Effector memory CD8-positive, alpha-beta T cell (primary cell): Measurements from ENCODE around the gene DENND5B.
"Not testable (repeated sequence)": the region's sequence is repeated elsewhere in the genome, so short reads cannot be mapped to it uniquely, and the experiment has no call there.

Source experiments
- ATAC-seq: fragments of 150-1000 bp; cut with Tn5 transposase; replicated peaks from 2 replicates; pipeline ENCODE4 v1.10.0; 2021; ENCODE audit warnings: mild to moderate bottlenecking, moderate library complexity
- DNase-seq, 3 experiments: peaks; one replicate each; pipeline ENCODE4 v3.0.0; 2021
- H3K27ac Mint-ChIP-seq, 2 donors: one replicate each; pipeline ENCODE4 v1.8.0; 2022; ENCODE audit warnings: mild to moderate bottlenecking in 2 of 2, mixed read lengths in 2 of 2, moderate library complexity in 2 of 2
- H3K27me3 Mint-ChIP-seq, 2 donors: one replicate each; pipeline ENCODE4 v1.8.0; 2022; ENCODE audit warnings: mixed read lengths in 2 of 2
- H3K36me3 Mint-ChIP-seq: one replicate; pipeline ENCODE4 v1.8.0; 2022; ENCODE audit warnings: mild to moderate bottlenecking, moderate library complexity, mixed read lengths; ENCODE audit not compliant: insufficient read depth
- H3K4me1 Mint-ChIP-seq, 2 donors: one replicate each; pipeline ENCODE4 v1.8.0; 2022; ENCODE audit warnings: low read depth in 2 of 2, mixed read lengths in 2 of 2
- H3K4me3 Mint-ChIP-seq, 2 donors: one replicate each; pipeline ENCODE4 v1.8.0; 2022; ENCODE audit warnings: mild to moderate bottlenecking in 2 of 2, mixed read lengths in 2 of 2, moderate library complexity in 2 of 2
- H3K9me3 Mint-ChIP-seq, 2 donors: one replicate each; pipeline ENCODE4 v1.8.0; 2022; ENCODE audit warnings: mixed read lengths in 2 of 2

Gene DENND5B

GRCh38 chr12:31585271-31585670 lies 5.7 kb downstream of the DENND5B start:
- Mint-ChIP-seq H3K4me3 (no peak overlapping the region), H3K4me1 (peaks cover 4% of the 10 kb centered on the region in 2 donors), H3K27ac (no peak overlapping the region), H3K27me3 (peaks cover 53 to 68% of the 10 kb centered on the region in 2 donors), H3K9me3 (no peaks in the 10 kb centered on the region), H3K36me3 (no peaks in the 10 kb centered on the region)
- ATAC-seq (no peak), DNase-seq (no peak)

- peaks cover 3 to 4% of the 10 kb centered on the region in 2 donors for H3K4me1 Mint-ChIP-seq
- no peak overlapping the region for H3K4me3 Mint-ChIP-seq
- H3K9me3 Mint-ChIP-seq, result no peaks in the 10 kb centered on the region
- DNase-seq (no peak), ATAC-seq (no peak)
- no peak overlapping the region for H3K27ac Mint-ChIP-seq
- H3K27me3 Mint-ChIP-seq, result peaks cover 51 to 65% of the 10 kb centered on the region in 2 donors
- no peaks in the 10 kb centered on the region for H3K36me3 Mint-ChIP-seq
Observed at GRCh38 chr12:31584782-31585181, 6.2 kb downstream of the DENND5B start.

GRCh38 chr12:31583878-31584277 lies 7.1 kb downstream of the DENND5B start:
- Mint-ChIP-seq H3K4me1 (no peaks in the 10 kb centered on the region), H3K27ac (no peak overlapping the region)

GRCh38 chr12:31582155-31582554 lies 8.8 kb downstream of the DENND5B start:
- Mint-ChIP-seq H3K27ac (no peak overlapping the region), H3K27me3 (peaks cover 29 to 40% of the 10 kb centered on the region in 2 donors), H3K36me3 (no peaks in the 10 kb centered on the region), H3K4me3 (no peak overlapping the region), H3K4me1 (no peaks in the 10 kb centered on the region), H3K9me3 (no peaks in the 10 kb centered on the region)
- DNase-seq (no peak), ATAC-seq (no peak)

More at GRCh38 chr12:31583878-31584277, 7.1 kb downstream of the DENND5B start:
- Mint-ChIP-seq H3K4me3 (no peak overlapping the region), H3K27me3 (peaks cover 42 to 56% of the 10 kb centered on the region in 2 donors), H3K36me3 (no peaks in the 10 kb centered on the region), H3K9me3 (no peaks in the 10 kb centered on the region)
- no peak for DNase-seq
- no peak for ATAC-seq

- DNase-seq, result no peak
- H3K4me3 Mint-ChIP-seq, result no peak overlapping the region
Observed at GRCh38 chr12:31578632-31579031, 12.3 kb downstream of the DENND5B start.

GRCh38 chr12:31574803-31575575 lies 15.9 kb downstream of the DENND5B start:
- Mint-ChIP-seq H3K4me1 (no peaks in the 10 kb centered on the region), H3K27me3 (peaks cover 23 to 24% of the 10 kb centered on the region in 2 donors), H3K36me3 (peaks cover 3% of the 10 kb centered on the region), H3K4me3 (no peak overlapping the region), H3K9me3 (no peaks in the 10 kb centered on the region), H3K27ac (no peak overlapping the region)
- DNase-seq (no peak), ATAC-seq (no peak)

More at GRCh38 chr12:31578632-31579031, 12.3 kb downstream of the DENND5B start:
- Mint-ChIP-seq H3K27ac (no peak overlapping the region), H3K36me3 (peaks cover 3% of the 10 kb centered on the region), H3K27me3 (peaks cover 19 to 21% of the 10 kb centered on the region in 2 donors), H3K9me3 (no peaks in the 10 kb centered on the region), H3K4me1 (no peaks in the 10 kb centered on the region)
- ATAC-seq, result no peak

GRCh38 chr12:31574367-31574766 lies 16.6 kb downstream of the DENND5B start:
- not testable (repeated sequence) for H3K4me1 Mint-ChIP-seq, H3K27ac Mint-ChIP-seq, H3K36me3 Mint-ChIP-seq, DNase-seq, H3K4me3 Mint-ChIP-seq, ATAC-seq, H3K9me3 Mint-ChIP-seq
- peaks cover 24 to 26% of the 10 kb centered on the region in 2 donors for H3K27me3 Mint-ChIP-seq

- Mint-ChIP-seq H3K27ac (no peak overlapping the region), H3K4me1 (no peaks in the 10 kb centered on the region), H3K27me3 (peaks cover 33 to 38% of the 10 kb centered on the region in 2 donors), H3K4me3 (no peak overlapping the region), H3K36me3 (peaks cover 3% of the 10 kb centered on the region), H3K9me3 (no peaks in the 10 kb centered on the region)
- DNase-seq (no peak), ATAC-seq (no peak)
Observed at GRCh38 chr12:31572900-31573600, 17.9 kb downstream of the DENND5B start.

GRCh38 chr12:31570880-31571279 lies 20.1 kb downstream of the DENND5B start:
- ATAC-seq, result no peak
- no peak overlapping the region for H3K4me3 Mint-ChIP-seq
- H3K27ac Mint-ChIP-seq, result no peak overlapping the region
- no peak for DNase-seq
- H3K4me1 Mint-ChIP-seq, result no peaks in the 10 kb centered on the region
- peaks cover 36 to 48% of the 10 kb centered on the region in 2 donors for H3K27me3 Mint-ChIP-seq
- H3K9me3 Mint-ChIP-seq, result no peaks in the 10 kb centered on the region
- no peaks in the 10 kb centered on the region for H3K36me3 Mint-ChIP-seq

- H3K27me3 Mint-ChIP-seq, result peaks cover 37 to 49% of the 10 kb centered on the region in 2 donors
Observed at GRCh38 chr12:31569517-31569916, 21.4 kb downstream of the DENND5B start.

GRCh38 chr12:31568498-31568897 lies 22.4 kb downstream of the DENND5B start:
- no peaks in the 10 kb centered on the region for H3K4me1 Mint-ChIP-seq
- no peak overlapping the region for H3K4me3 Mint-ChIP-seq
- no peaks in the 10 kb centered on the region for H3K9me3 Mint-ChIP-seq
- no peak for ATAC-seq
- H3K27ac Mint-ChIP-seq, result no peak overlapping the region
- H3K27me3 Mint-ChIP-seq, result peaks cover 32 to 49% of the 10 kb centered on the region in 2 donors
- no peaks in the 10 kb centered on the region for H3K36me3 Mint-ChIP-seq
- no peak for DNase-seq

More at GRCh38 chr12:31569517-31569916, 21.4 kb downstream of the DENND5B start:
- not testable (repeated sequence) for H3K4me3 Mint-ChIP-seq, DNase-seq, H3K36me3 Mint-ChIP-seq, H3K9me3 Mint-ChIP-seq, H3K4me1 Mint-ChIP-seq, ATAC-seq, H3K27ac Mint-ChIP-seq

- no peaks in the 10 kb centered on the region for H3K36me3 Mint-ChIP-seq
- ATAC-seq (no peak), DNase-seq (no peak)
- no peak overlapping the region for H3K4me3 Mint-ChIP-seq
- H3K4me1 Mint-ChIP-seq, result no peaks in the 10 kb centered on the region
- H3K9me3 Mint-ChIP-seq, result no peaks in the 10 kb centered on the region
- no peak overlapping the region for H3K27ac Mint-ChIP-seq
- H3K27me3 Mint-ChIP-seq, result peaks cover 21 to 40% of the 10 kb centered on the region in 2 donors
Observed at GRCh38 chr12:31567029-31567428, 23.9 kb downstream of the DENND5B start.

GRCh38 chr12:31566547-31566946 lies 24.4 kb downstream of the DENND5B start:
- H3K36me3 Mint-ChIP-seq, result no peaks in the 10 kb centered on the region
- H3K27ac Mint-ChIP-seq, result no peak overlapping the region

More at GRCh38 chr12:31566547-31566946, 24.4 kb downstream of the DENND5B start:
- ATAC-seq (no peak), DNase-seq (no peak)
- H3K4me1 Mint-ChIP-seq, result no peaks in the 10 kb centered on the region
- no peak overlapping the region for H3K4me3 Mint-ChIP-seq
- H3K27me3 Mint-ChIP-seq, result peaks cover 21 to 40% of the 10 kb centered on the region in 2 donors
- H3K9me3 Mint-ChIP-seq, result no peaks in the 10 kb centered on the region
